NCI-H2107 treated with DMSO at 0.1 percent for 48 hours (cell line): ENCODE data around the gene GPC5.
"Not testable (repeated sequence)": the region's sequence is repeated elsewhere in the genome, so short reads cannot be mapped to it uniquely, and the experiment has no call there.

Experiments used
- DNase-seq: peaks from one replicate; lab custom pipeline; 2025; ENCODE audit not compliant: unreplicated experiment; lab: John Stamatoyannopoulos, UW

GPC5 gene

DNA sequence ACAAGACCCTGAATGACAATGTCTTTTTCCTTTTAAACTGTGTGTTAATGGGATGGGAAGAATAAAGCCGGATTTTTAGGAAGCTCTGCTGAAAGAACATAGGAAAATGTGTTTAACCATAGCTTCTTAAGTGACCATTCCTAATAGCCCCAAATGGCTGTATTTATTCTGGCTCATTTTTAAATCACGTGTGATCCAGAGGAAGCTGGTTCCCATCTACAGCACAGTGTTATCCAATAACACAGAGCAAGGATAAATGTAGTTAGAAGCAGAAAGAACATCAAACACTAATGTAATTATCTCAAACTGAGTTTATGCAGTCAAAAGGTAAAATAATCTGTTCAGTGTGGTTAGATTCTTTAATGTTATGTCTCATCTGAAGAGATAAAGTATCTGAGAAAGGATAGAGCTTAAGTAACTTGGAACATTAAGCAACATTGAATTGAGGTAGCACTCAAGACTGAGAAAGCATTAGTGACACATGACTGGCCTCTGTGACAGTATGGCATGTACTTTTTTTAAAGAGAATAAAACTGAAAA, 853.3 kb downstream of the GPC5 start:
- DNase-seq, result no peak

DNA sequence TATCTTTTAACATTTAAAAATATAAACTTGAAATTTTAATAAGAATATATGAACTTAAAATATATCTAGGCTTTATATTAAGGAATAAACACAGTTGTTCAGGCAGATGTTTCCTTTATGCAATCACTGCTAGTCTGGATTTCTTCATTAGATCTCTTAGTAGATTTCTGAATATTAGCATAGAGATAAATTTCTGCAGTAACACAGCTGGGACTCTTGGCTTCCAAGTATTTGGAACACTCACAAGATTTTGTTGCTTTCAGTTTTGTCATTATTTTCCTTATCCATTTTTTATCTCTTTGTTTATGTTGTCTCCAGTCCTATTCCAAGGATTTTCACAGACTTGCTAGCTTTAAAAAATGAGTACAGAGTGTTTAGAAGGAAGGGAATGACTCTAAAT, 857.1 kb downstream of the GPC5 start:
- DNase-seq, result no peak

DNA sequence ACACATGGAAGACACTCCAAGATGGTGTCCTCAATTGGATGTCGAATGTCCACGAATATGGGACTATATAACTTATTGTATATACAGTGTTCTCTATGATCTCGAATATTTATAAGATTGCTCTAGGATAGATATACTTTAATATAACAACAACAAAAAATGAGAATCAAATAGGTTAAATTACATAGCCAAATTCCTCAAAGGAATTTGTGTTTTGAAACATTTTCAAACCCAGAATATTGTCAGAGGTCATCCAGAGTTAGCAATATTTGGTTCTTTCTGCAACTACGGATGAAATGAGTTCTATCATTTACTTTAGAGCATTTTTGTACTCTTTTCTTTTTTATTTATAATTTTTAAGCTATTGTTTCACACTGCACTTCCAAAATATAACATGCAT, 857.8 kb downstream of the GPC5 start:
- DNase-seq, result no peak

DNA sequence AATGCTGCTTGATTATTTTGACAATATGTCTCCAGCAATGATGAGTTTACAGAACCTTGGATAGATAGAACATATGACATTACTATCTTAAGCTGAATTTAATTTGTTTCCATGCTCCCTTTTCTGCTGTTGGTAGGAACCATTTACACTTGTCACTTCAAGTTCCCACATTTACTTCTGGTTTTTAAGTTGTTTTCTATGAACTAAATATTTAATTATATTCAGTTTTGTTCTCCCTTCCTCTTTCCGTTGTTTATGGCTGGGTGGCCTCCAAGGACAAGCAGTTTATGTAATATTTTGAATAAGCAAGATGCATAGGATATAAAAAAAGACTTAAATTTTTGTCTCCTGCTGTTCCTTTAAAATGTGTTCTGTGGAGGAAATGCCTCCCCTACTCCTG, 860.6 kb downstream of the GPC5 start:
- DNase-seq, result no peak

DNA sequence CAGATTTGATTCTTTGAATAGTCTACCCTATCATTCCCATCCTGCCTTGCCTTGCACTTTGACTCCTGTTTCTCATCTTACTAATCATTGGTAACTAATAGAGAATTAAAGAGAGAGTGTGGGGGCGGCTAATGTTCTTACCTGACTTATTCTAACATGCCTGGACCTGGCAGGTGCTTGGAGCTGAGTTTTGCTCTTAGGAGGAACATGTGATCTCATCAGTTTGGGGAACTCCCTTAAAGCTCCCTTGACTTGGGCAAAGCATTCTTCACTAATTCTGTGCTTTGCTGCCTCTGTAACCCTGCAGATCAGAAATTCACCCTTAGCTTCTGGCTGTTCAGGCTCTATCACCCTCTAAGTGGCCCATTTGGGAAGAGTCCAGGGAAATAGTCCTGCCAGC, 861.1 kb downstream of the GPC5 start:
- DNase-seq, result no peak

DNA sequence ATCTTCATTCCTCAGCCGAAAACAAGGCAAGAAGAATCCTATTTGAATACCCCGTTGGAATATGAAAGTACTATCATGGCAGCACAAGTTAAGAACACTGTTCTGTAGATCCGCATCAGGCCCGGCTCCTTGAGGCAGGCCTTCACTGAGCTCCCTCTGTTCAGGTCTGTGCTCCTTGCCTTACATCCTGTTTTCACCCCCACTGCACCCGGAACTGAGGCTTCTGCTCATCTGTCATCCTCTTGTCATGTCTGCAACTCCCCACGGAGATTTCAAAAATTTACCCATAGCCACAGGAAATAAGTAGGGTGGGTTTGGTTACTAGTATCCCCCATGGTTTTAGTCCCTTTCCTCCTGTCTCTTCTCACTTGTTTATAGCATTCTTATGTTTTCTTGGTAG, 861.9 kb downstream of the GPC5 start:
- no peak for DNase-seq

DNA sequence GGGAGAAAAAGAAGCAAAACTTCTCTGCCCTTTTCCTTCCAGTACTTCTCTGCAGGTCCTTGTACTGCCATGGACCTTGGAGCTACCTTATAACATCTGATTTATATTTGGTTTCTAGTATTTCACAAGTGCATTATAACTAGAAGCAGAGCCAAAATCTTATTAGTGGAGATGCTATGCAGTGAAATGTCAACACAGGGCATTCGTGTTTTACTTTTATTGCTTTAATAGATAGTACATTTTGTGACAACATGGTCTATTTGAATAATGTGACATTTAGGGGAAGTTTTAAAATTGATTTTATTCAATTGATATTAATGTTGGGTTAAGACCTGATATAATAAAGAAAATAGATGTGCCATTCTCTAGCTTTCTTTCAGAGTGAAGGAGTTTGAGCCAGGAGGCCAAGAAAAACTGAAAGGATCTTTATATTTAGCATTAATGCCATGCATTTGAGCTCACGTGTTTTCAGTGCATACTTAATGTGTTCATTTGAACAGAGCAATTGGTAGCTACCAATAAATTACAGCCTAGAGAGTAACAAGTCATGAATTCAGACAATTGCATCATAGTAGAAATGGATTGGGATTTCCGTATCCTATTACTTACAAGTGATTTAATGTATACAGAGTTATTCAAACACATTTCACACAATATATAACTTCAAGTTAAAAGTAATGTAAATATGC, 863.8 kb downstream of the GPC5 start:
- no peak for DNase-seq

DNA sequence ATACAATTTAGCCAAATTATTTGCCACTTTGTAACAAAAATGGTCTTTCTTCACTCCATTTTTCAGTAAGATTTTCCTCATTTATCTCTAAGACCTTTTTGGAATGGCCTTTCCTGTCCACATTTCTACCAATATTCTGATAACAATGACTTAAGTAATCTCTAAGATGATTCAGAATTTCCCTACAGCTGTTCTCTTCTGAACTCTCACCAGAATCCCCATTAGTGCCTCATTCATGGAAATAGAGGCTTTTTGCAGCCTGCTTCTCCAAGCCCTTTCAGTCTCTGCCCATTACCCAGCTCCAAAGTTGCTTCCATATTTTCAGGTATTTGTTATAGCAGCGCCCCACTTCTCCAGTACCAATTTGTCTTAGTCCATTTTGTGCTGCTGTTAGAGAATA, 867.0 kb downstream of the GPC5 start:
- no peak for DNase-seq

DNA sequence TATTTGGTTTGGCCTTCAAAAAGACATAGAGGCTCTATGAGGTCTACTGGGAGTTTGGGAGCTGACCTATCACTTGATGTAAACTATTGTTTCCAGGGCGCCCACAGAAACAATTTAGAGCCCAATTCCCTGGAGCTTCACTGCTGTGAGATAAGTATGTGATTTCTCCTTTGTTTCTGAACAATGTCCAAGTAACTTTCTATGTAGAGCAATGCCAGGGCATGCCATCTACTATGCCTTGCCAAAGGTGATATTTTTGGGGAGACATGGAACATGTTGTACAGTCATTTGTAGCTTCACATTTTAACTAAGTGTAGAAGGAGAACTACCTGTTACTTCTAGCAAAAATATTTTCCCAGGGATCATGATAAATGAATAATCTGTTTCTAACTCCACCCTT, 872.6 kb downstream of the GPC5 start:
- no peak for DNase-seq

DNA sequence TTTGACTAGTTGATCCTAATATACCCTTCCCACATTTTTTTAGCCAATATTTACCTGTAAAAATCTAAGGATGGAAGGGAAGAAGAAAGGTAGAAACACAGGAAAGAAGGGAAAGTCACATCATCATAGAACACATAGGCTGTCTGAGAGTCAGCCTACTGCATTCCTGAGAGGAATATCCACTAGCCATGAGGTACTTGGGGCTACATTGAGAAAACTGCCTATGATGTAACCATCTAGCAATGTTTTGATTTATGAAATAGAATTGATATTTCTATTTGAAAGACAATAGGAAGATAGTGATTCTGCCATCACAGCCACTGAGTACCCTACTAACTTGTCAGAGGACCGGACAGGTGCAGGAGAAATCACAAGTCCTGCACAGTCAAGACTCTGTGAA, 873.8 kb downstream of the GPC5 start:
- no peak for DNase-seq

DNA sequence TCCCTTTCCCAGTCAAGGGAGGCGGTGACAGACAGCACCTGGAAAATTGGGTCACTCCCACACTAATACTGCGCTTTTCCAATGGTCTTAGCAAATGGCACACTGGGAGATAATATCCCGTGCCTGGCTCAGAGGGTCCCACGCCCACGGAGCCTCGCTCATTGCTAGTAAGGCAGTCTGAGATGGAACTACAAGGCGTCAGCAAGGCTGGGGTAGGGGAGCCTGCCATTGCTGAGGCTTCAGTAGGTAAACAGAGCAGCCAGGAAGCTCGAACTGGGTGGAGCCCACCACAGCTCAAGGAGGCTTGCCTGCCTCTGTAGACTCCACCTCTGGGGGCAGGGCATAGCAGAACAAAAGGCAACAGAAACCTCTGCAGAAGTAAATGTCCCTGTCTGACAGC, 882.6 kb downstream of the GPC5 start:
- not testable (repeated sequence) for DNase-seq

DNA sequence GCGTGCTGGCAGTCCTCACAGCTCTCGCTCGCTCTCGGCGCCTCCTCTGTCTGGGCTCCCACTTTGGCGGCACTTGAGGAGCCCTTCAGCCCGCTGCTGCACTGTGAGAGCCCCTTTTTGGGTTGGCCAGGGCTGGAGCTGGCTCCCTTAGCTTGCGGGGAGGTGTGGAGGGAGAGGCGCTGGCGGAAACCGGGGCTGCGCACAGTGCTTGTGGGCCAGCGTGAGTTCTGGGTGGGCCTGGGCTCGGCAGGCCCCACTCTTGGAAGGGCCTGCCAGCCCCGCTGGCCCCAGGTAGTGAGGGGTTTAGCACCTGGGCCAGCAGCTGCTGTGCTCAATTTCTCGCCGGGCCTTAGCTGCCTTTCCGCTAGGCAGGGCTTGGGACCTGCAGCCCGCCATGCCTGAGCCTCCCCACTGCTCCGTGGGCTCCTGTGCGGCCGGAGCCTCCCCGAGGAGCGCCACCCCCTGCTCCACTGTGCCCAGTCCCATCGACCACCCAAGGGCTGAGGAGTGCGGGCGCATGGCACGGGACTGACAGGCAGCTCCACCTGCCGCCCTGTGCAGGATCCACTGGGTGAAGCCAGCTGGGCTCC, 892.4 kb downstream of the GPC5 start:
- DNase-seq, result not testable (repeated sequence)

DNA sequence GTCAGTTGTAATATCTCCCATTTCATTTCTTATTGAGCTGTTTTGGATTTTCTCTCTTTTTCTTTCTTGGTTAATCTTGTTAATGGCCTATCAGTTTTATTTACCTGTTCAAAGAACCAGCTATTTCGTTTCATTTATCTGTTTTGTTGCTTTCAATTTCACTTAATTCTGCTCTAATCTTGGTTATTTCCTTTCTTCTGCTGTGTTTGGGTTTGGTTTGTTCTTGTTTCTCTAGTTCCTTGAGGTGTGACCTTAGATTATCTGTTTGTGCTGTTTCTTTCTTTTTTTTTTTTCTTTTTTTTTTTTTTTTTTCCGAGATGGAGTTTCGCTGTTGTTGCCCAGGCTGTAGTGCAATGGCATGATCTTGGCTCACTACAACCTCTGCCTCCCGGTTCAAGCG, 896.1 kb downstream of the GPC5 start:
- not testable (repeated sequence) for DNase-seq

DNA sequence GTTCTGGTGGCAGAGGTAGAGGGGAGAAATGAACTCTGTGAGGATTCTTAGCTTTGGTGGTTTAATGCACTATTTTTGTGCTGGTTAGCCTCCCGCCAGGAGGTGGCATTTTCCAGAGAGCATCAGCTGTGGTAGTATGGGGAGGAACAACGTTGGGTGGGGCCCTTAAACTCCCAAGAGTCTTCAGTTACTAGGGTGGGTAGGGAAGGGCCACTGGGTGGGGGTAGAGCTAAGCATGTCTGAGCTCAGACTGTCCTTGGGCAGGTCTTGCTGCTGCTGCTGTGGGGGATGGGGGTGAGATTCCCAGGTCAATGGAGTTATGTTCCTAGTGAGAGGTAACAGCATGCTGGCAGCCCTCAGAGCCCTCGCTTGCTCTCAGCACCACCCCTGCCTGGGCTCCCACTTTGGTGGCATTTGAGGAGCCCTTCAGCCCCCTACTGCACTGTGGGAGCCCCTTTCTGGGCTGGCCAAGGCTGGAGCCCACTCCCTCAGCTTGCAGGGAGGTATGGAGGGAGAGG, 897.8 kb downstream of the GPC5 start:
- not testable (repeated sequence) for DNase-seq

DNA sequence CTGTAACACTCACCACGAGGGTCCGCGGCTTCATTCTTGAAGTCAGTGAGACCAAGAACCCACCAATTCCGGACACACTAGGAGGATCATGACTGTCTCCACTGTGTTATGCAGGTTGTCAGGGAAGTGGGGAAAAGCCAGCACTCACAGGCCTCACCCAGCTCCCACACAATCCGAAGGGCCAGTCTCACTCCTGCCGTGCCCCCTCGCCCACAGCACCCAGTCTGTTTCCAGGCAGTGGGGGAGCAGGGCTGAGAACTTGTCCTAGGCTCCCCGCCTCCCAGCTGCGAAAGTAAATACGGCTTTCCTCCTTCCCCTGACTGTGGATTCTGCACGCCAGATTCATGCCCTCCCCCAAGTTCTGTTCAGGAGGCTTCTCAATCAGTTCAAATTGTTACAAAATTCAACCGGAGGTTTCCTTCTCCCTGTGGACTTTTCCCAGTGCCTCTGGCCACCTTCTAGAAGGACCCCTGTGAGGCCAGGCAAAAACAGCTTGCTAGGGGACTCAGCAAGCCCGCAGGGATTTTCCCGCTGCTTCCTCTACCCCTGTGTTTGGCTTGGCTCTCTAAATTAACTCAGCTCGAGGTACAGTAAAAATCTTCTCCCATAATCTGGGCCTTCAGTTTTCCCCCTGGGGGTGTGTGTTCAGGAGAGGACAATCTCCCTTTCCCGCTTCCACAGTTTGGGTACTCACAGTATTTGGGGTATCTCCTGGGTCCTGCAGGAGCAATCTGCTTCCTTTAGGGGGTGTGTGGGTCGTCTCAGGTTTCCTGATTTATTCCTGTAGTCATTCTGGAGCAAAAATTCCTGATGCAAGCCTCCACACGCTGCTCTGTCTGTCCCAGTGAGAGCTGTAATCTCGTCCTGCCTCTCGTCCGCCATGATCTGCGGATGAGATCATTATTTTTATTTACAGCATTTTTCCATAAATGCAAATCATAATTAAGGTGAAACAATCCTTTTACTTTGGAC, 899.8 kb downstream of the GPC5 start:
- no peak for DNase-seq

DNA sequence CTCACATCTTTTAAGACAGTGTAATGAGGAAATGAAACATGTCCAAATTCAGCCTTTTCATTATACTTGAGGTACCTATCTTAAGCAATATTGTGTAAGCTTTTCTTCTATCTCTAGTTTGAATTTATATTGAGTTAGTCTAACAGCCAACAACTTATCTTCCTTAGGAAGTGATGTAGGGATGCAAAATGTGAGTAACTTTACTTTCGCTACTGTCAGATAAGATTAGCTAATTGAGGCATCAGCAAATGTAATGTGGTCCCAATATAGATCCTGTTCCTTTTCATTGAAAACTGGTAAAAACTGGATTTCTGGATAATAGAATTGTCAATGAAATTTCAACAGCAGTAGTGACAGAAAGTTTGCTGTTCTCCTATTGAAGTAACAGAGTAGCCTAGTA, 902.2 kb downstream of the GPC5 start:
- no peak for DNase-seq

DNA sequence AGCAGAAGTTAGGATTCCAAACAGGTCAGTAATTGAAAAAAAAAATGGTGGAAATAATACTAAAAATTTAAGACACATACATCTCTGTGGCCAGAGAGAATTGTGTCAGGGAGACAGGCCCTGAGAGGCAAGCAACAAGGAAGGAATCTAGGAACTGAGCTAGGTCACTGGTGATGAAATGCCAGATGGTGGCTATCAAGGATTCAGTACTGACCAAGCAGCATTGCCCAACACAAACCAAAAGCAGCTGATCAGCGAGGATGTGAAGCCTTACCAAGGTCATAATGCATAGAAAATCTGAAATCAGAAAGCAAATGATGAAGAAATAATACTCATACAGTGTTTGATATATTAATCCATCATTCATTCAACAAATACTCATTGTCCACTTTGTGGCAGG, 905.0 kb downstream of the GPC5 start:
- DNase-seq, result no peak

DNA sequence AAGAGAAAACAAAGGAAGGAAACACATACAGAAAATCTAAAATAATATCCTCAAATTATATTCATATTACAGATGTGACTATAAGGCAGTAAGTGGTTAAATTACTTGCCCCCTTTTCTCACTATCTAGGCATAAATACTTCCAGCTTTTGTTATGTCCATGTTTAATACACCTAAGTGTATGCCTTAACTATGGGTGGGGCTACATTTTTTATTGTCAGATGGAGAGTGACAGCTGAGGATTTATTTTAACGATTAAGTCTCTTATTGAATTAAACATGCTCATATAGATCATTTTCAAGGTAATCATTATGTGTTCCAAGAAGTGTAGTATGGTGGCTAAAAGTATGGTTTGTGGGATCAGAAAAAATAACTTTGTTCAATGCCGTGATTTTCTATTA, 909.3 kb downstream of the GPC5 start:
- DNase-seq, result no peak

DNA sequence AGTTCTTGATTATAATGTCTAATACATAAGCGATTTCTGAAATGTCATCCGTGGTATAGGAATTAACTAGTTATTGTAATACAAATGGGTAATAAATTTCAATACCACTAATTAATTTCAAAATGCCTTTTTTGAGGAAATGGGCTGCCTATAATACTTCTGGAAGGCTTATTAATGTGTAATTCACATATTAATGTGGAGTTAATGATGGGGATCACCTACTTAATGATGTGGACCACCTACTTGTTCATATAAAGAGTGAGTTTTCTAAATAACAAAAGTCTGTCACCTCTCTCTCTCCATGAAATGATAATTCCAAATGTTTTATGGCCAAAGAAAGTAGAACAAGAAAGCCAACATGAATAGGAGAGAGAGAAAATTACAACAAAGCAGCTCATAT, 914.4 kb downstream of the GPC5 start:
- DNase-seq, result no peak

DNA sequence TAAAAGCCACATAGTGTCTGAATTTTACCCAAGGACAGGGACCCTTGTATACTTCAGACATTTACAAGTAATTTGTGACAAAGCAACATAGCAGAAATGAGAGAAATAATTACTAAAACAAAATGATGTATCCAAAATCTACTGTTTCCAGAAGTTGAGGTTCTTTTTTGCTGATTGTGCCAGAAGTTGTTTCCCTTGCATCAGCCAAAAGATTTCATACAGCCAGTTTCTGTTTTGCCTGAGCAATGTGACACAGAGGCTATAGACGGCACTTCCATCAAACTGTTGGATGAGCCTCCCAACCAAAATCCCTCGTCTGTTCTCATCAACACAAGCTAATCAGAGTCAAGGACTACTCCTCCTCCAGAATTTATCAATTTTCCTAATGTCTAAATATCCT, 915.0 kb downstream of the GPC5 start:
- DNase-seq, result no peak

DNA sequence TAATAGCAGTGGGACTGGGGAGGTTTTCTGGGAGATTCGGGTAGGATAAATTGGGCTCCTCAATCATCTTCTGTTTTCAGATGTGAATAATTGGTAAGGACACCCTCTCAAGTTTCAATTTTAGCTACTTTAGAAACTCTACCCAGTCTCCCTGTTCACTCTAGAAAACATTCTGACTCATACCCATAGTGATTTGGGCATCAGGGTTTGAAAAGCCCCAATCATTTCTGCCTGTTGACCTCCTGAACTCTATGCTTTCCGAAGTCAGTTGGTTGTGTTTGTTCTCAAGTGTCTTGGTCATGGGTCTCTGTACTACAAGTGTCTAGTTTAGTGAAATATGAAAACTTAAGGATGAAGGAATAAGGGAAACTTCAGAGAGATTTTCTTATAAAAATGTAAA, 916.8 kb downstream of the GPC5 start:
- no peak for DNase-seq

DNA sequence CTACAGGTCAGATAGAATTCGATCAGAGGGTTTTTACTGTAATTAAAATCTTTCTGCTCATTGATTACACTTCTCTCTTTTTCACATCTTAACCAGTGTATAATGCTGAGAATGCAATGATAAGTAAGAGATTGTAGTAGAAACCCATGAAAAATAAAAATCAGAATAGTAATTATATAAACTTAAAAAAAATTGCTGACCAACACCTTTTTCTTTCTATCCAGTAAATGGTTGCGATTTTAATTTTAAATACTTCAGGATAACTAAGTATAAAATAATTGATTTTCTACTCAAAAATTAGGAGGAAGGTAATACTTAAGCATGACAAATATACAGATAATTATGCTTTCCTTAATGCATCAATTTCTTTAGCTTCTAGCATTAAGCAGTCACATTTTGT, 917.6 kb downstream of the GPC5 start:
- no peak for DNase-seq
